Progenitor cell of endocrine pancreas (in vitro differentiated cells): ENCODE measurements around the gene METTL3. TPM values are rescaled to one million over a fixed set of nuclear protein-coding genes. Genes with fewer than 3 reads are reported as not detected.

Experiments used
- DNase-seq: peaks from one replicate; pipeline ENCODE4 v3.0.0; 2021; ENCODE audit warnings: low spot score; ENCODE audit not compliant: unreplicated experiment
- H3K27ac Mint-ChIP-seq: 2 replicates; pipeline ENCODE4 v1.8.0; 2021; ENCODE audit warnings: mild to moderate bottlenecking, moderate library complexity, mixed read lengths
- H3K27me3 Mint-ChIP-seq: 2 replicates; pipeline ENCODE4 v1.8.0; 2021; ENCODE audit warnings: mixed read lengths
- H3K36me3 Mint-ChIP-seq: 2 replicates; pipeline ENCODE4 v1.8.0; 2022; ENCODE audit warnings: mixed read lengths; ENCODE audit not compliant: insufficient read depth
- H3K4me1 Mint-ChIP-seq: 2 replicates; pipeline ENCODE4 v1.8.0; 2021; ENCODE audit warnings: low read depth, mixed read lengths
- H3K4me3 Mint-ChIP-seq: 2 replicates; pipeline ENCODE4 v1.8.0; 2021; ENCODE audit warnings: low read depth, mild to moderate bottlenecking, moderate library complexity, mixed read lengths
- H3K9me3 Mint-ChIP-seq: 2 replicates; pipeline ENCODE4 v1.8.0; 2021; ENCODE audit warnings: low read depth, mixed read lengths
- total RNA-seq: library from RNA; stranded (reverse); gene quantifications from 2 replicates; pipeline ENCODE4 v1.2.1, GENCODE V29; 2021
- TF ChIP-seq, protein P1 (sequence below): fragments of 200-600 bp; sonication (generic); IDR thresholded peaks from one replicate; pipeline ENCODE4 v1.5.0; 2021; ENCODE audit warnings: antibody characterized with exemption, mild to moderate bottlenecking; ENCODE audit not compliant: unreplicated experiment

The METTL3 gene
- total RNA-seq, 1 donor from 2014 or later, result 82.7 TPM

DNA sequence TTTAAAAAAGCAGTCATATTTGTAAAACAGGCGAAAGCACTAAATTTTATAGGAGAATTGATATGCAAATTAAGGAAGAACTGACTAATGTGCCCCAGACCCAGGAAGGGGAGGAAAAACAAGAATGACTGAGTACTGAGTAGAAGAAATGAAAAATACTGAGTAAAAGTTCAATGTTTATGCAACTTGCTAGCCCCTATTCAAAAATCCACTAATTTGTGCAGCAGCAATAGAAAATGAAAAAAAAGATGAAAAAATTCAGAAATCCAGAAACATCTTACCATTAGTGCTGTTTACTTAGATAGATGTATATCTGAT, 61.3 kb downstream of the METTL3 start:
- H3K4me1 Mint-ChIP-seq, result peaks cover 14% of the 10 kb centered on the region
- TF ChIP-seq, protein P1, sequence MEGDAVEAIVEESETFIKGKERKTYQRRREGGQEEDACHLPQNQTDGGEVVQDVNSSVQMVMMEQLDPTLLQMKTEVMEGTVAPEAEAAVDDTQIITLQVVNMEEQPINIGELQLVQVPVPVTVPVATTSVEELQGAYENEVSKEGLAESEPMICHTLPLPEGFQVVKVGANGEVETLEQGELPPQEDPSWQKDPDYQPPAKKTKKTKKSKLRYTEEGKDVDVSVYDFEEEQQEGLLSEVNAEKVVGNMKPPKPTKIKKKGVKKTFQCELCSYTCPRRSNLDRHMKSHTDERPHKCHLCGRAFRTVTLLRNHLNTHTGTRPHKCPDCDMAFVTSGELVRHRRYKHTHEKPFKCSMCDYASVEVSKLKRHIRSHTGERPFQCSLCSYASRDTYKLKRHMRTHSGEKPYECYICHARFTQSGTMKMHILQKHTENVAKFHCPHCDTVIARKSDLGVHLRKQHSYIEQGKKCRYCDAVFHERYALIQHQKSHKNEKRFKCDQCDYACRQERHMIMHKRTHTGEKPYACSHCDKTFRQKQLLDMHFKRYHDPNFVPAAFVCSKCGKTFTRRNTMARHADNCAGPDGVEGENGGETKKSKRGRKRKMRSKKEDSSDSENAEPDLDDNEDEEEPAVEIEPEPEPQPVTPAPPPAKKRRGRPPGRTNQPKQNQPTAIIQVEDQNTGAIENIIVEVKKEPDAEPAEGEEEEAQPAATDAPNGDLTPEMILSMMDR, result no peak
- peak overlapping the region; percentile 19 for H3K27ac Mint-ChIP-seq
- no peak overlapping the region for H3K4me3 Mint-ChIP-seq
- no peak for DNase-seq
- no peaks in the 10 kb centered on the region for H3K27me3 Mint-ChIP-seq
- no peaks in the 10 kb centered on the region for H3K9me3 Mint-ChIP-seq
- peaks cover 12% of the 10 kb centered on the region for H3K36me3 Mint-ChIP-seq

Other genes with a start within 250 kb of the METTL3 start
- 676 and 690 TPM in 2 replicates for gene HNRNPC, start 241.9 kb downstream of the METTL3 start, total RNA-seq
- 0.19 and 0.58 TPM in 2 replicates for gene RPGRIP1, start 231.3 kb downstream of the METTL3 start, total RNA-seq
- 106 and 108 TPM in 2 replicates for gene SUPT16H, start 127.3 kb downstream of the METTL3 start, total RNA-seq
- gene CHD8, start 55.2 kb downstream of the METTL3 start, total RNA-seq, result 147 and 149 TPM in 2 replicates
- 41.0 and 45.2 TPM in 2 replicates for gene RAB2B, start 34.4 kb downstream of the METTL3 start, total RNA-seq
- gene TOX4, start 34.1 kb downstream of the METTL3 start, total RNA-seq, result 65.1 and 71.8 TPM in 2 replicates
- 83.5 and 89.2 TPM in 2 replicates for gene SALL2, start 15.0 kb upstream of the METTL3 start, total RNA-seq
- not detected in 2 replicates for gene OR10G3, start 68.7 kb upstream of the METTL3 start, total RNA-seq
- gene OR10G2, start 123.6 kb upstream of the METTL3 start, total RNA-seq, result not detected in 2 replicates
- gene OR4E2, start 142.5 kb upstream of the METTL3 start, total RNA-seq, result not detected in 2 replicates
- not detected in 2 replicates for gene OR4E1, start 162.5 kb upstream of the METTL3 start, total RNA-seq